GM19395 (cell line): ENCODE data around the gene CCSAP.
"Not testable (repeated sequence)": the region's sequence is repeated elsewhere in the genome, so short reads cannot be mapped to it uniquely, and the experiment has no call there.

ENCODE experiments used
- ATAC-seq: cut with Tn5 transposase; IDR thresholded peaks from one replicate; pipeline ENCODE4 v1.9.1; 2021; ENCODE audit warnings: mild to moderate bottlenecking, moderate library complexity; ENCODE audit not compliant: unreplicated experiment

CCSAP gene

DNA sequence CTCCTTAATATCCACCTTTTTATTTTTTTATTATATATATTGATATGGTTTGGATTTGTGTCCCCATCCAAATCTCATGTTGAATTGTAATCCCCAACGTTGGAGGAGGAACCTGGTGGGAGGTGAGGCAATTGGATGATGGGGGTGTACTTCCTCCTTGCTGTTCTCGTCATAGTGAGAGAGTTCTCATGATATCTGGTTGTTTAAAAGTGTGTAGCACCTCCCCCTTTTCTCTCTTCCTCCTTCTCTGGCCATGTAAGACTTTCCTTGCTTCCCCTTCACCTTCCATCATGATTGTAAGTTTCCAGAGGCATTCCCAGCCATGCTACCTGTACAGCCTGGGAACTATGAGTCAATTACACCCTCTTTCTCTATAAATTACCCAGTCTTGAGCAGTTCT, 22.7 kb upstream of the CCSAP start:
- no peak for ATAC-seq

DNA sequence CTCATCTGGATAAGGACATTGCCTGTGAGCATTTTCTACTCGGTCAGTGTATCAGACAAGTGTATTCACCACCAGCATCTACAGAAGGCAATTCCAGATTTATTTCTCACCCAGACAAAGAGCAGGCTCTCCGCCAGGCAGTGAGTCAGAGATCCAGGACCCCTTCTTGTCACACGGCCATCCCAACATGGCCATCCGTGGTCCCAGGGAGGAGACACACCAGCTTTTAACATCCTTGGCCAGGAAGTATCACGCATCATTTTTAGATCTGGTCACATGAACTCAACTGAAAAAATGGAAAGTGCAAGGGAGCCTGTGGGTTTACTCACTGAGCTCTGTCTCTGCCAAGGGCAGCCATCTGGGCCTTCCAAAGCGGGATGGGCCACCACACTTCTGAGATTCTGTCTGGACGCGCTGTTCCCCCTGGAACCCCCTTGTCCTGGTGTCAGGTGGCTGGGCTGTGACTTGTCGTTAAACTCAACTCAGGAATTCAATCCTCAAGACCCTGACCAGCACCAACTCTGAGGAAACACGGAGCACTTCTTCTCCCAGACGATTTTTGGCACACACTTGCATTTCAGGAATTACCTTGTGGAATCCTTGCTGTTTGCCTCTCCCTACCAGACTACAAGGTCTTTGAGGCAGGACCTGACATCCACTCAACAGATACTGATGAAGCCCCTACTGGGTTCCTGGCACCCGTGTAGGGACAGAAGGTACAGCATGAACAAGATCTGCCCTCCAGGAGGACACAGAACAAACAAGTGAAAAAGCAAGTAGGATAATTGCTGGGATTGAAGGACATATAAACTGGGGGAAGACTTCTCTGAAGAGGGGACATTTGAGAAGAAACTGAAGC, 21.6 kb upstream of the CCSAP start:
- ATAC-seq, result no peak

- ATAC-seq, result no peak
Measured at GRCh38 chr1:229363723-229364122, 20.9 kb upstream of the CCSAP start.

GRCh38 chr1:229360420-229360819, 17.6 kb upstream of the CCSAP start:
- no peak for ATAC-seq

DNA sequence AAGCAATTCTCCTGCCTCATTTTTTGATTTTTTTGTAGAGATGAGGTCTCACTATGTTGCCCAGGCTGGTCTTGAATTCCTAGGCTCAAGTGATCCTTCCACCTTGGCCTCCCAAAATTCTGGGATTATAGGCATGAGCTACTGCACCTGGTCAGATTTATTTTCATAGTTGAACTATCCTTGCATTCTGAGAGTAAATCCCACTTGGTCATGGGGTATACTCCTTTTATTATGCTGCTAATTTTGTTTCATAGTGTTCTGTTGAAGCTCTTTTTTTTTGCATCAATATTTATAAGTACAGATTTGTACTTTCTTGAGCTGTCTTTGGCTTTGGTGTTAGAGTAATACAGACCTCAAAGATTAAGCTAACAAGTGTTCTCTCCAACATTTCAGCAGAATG, 12.8 kb upstream of the CCSAP start:
- no peak for ATAC-seq

GRCh38 chr1:229354226-229354625, 11.4 kb upstream of the CCSAP start:
- no peak for ATAC-seq

GRCh38 chr1:229352975-229353374, 10.1 kb upstream of the CCSAP start:
- no peak for ATAC-seq

- no peak for ATAC-seq
Measured at GRCh38 chr1:229349463-229350385, 6.9 kb upstream of the CCSAP start.

DNA sequence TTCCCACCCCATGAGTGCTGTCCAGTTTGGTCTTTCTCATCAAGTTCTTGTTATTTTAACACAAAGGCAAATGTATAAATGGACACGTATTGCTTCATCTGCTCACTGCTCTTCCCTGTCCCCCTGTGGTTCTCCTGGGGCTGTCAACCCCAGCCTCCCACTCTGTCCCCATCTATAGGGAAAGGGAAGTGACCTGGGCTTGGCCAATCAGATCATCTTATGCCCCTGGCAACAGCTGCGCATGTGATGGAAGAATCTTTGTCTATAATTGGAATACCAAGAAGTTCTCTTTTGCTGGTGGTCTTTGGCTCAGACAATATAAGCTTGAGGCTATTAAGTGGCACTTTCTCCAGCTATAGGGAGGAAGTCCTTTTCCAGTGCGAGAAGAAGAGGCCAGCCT, 4.7 kb upstream of the CCSAP start:
- ATAC-seq, result no peak

- no peak for ATAC-seq
Measured at GRCh38 chr1:229344937-229345684, 2.3 kb upstream of the CCSAP start.

GRCh38 chr1:229344139-229344538, 1.3 kb upstream of the CCSAP start:
- ATAC-seq, result no peak

DNA sequence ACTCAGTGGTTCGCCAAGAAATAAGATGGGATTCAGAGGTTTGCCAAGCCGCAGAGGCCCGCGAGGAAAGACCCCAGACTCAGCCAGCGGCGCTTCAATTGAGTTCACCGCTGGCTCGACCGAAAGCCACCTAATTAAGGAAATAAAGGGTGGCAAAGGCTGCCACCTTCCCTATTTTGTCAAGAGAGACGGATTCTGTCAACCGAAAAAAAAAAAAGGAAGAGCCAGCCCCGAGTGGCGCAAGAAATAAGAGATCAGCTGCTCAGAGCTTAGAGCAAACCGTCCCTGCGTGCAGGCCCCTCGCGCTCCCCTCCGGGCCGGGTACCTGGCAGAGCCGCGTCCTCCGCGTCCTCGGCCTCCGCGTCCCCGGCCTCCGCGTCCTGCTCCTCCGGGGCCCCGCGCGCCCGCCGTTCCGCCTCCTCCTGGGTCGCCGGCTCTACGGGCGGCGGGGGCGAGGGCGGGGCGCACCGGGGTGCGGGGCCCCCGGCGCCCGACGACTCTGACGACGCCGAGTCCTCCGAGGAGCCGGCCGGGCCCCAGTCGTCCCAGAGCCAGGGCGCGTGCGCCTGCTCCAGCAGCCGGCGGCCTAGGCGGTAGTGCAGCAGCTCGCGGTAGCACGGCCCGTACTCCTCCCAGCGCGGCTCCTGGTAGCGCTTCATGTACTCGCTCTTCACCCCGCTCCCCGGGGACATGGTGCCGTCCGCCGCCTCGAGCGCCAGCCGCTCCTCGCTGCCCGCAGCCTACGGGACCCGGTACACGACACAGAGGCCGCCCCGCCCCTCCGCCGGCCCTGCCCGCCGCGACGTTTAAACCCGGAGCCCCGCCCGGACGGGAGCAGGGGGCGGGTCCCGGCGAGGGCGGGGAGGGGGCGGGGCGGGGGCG, 832 bp downstream of the CCSAP start:
- ATAC-seq, result peak; percentile 63

GRCh38 chr1:229340496-229340895, 2.4 kb downstream of the CCSAP start:
- no peak for ATAC-seq

DNA sequence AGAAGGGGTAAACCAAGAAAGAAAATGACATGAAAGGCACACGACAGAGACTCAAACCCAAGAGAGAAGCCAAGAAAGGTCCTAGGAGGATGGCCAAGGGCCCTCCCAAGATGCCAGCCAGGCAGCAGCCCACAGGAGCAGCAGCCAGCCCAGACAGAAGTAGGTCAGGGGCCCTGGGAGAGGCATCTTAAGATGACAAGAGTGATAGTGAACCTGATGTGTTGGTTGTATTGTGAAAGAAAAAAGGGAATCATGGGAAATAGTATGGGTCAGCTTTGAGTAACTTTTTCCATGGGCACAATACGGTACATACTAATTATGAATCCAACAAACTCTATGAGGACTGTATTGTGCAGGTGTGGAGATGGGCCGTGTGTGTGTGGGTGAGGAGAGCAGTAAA, 3.3 kb downstream of the CCSAP start:
- no peak for ATAC-seq

DNA sequence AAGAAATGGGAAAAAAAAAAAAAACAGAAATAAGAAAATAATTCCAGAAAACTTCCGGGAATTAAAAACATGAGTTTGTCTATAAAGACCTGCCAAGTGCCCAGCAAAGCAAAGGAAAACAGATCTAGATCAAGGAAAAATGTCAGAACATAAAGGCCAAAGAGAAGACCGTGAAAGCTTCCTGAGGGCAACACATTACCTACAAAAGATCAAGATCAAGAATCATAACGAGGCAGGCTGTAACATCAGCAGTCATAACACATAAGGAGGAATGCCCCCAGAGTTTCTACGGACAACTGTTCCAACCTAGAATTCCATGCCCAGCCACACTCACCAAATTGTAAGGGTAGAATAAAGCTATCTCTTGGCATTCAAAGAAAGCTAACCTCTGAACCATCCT, 3.8 kb downstream of the CCSAP start:
- ATAC-seq, result no peak

- no peak for ATAC-seq
Measured at GRCh38 chr1:229336345-229336744, 6.5 kb downstream of the CCSAP start.

DNA sequence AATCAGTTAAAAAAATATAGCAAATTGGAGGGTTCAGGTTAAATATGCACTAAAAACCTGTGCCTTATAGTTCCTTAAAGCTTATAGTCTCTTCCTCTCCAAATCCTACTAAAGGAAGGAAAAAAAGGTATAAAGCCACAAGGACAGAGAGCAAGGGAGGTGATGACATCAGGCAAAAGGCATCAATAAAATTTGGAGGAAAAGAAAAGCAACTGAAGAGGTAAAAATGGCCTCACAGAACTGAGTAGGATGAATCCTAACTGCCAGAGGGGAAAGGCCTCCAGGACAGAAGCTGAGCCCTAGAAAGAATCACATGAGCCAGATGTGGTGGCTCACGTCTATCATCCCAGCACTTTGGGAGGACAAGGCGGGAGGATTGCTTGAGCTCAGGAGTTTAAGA, 8.1 kb downstream of the CCSAP start:
- no peak for ATAC-seq

DNA sequence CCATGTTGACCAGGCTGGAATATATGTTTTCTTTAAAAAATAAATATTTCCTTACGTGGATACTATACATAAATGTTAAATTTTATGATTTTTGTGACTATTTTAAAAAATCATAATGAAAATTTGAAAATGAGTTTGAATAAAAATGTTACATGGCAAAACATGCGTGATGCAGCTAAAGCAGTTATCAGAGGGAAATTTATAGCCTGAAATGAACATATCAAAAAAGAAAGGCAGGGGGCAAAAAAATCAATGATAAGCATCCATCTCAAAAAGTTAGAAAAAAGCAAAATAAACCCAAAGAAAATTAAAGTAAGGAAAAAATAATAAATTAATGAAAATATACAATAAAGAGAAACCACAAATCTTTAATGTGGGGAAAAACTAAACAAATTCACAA, 8.6 kb downstream of the CCSAP start:
- no peak for ATAC-seq

DNA sequence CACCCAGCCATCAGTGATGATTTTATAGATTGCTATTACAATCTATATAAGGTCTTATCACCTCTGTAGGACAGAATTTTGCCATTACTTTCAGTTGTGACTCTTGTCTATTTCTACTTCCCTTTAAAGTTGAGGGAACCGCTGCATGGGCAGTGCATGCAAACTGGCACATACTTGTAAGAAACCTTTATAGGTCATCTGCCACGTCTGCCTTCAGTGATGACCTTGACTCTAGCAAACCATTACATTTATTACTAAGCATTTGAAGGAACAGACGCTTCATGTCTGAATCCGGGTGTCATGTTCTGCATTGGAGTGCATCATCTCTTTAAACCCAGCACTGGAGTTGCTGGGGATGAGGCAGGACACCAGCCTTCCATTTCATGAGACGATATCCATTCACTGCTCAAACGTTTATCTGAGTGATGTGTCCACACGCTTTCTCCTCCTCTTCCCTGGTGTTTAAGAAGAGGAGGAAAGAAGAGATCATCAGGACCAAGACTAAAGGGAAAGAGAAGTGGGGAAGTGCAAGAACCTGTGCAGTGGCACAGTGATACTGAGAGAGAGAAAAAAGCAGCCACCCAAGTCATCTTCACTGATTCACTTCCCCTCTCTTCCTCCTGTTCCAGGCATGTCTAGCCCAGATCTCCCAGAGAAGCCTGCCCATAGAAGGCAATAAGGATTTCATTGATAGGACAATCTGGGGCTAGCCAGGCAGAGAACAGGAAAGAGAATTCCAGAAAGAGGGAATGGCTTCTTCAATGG, 14.1 kb downstream of the CCSAP start:
- ATAC-seq, result no peak

DNA sequence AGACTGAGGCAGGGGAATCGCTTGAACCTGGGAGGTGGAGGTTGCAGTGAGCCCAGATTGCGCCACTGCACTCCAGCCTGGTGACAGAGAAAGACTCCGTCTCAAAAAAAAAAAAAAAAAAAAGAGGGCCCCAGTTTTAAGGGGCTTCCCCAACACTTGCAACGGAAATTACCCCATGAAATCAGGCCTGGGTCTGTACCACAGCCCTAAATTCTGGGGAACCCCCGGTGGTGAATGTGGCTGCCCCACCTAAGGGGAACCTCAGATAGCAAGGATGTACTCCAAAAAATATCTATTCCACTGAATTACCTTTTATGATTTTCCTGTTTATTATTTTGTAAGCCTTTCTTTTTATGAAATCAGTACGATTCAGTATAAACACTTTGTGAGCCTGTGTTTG, 15.1 kb downstream of the CCSAP start:
- ATAC-seq, result not testable (repeated sequence)
